ENCODE results near the gene DNAH9. TPM values are rescaled to one million over a fixed set of nuclear protein-coding genes. Genes with fewer than 3 reads are reported as not detected.

The DNAH9 gene
- polyA plus RNA-seq, 2 of the 4 experiments (the other 2 are of a cell fraction), result 0.03 to 0.04 TPM

- TF ChIP-seq ZNF302 (CRISPR knock-in tag; IDR thresholded peaks at IDR 0.05), result no peak
- no peak for TF ChIP-seq FOXS1 (CRISPR knock-in tag; IDR thresholded peaks at IDR 0.05)
- no peak for TF ChIP-seq ZSCAN20 (CRISPR knock-in tag; IDR thresholded peaks at IDR 0.05)
- TF ChIP-seq MAFK (IDR thresholded peaks at IDR 0.05; ENCODE audit: partially characterized antibody), result peak; percentile 75
- no peak for TF ChIP-seq KDM5A (IDR thresholded peaks at IDR 0.05)
- TF ChIP-seq PHF8 (IDR thresholded peaks at IDR 0.05; ENCODE audit: borderline replicate concordance, low read depth), result no peak
- POLR2A ChIA-PET, result no interaction called here
- no peak for DNase-seq (ENCODE audit: low read depth in 1 of 2, low spot score in 1 of 2)
- Histone ChIP-seq H3K4me1 (no peaks in the 10 kb centered on the region), H3K4me3 (no peak overlapping the region), H3K27ac (no peak overlapping the region), H3K4me2 (no peak overlapping the region), H3K9me3 (no peaks in the 10 kb centered on the region)
- FAIRE-seq, result no peak
- CTCF ChIA-PET, result interaction anchor here (0.6 to 0.7 kb wide), 2 partner anchors 40 to 243 kb away, joined by 3 read pairs; no protein-coding TSS in a partner anchor
- 51% methylated on average over 9 of the region's 9 CpGs for WGBS (ENCODE audit: missing lambda C conversion rate)
- ATAC-seq, result no peak
Measured at GRCh38 chr17:11692688-11693087, 94.4 kb downstream of the DNAH9 start.

- no peak for TF ChIP-seq EHF (CRISPR knock-in tag; IDR thresholded peaks at IDR 0.05)
- no peak for TF ChIP-seq PHF8 (IDR thresholded peaks at IDR 0.05; ENCODE audit: borderline replicate concordance, low read depth)
- TF ChIP-seq ZC3H11A (IDR thresholded peaks at IDR 0.05), result no peak
- no peak for TF ChIP-seq POLR2AphosphoS2 (conservative IDR thresholded peaks at IDR 0.05; ENCODE audit: low read length)
- no peaks in the 10 kb centered on the region for H3K9me3 ChIP-seq
- no peak overlapping the region for H3K27ac ChIP-seq
- ChIA-PET POLR2A (no interaction called here), CTCF (interaction anchor here (0.7 kb wide), 1 partner anchor 39 kb away, joined by 3 read pairs; no protein-coding TSS in a partner anchor)
- no peak overlapping the region for H3K4me3 ChIP-seq
- DNase-seq (ENCODE audit: low read depth in 1 of 2, low spot score in 1 of 2), result no peak
- ATAC-seq, result no peak
- H3K4me2 ChIP-seq, result no peak overlapping the region
- 63% methylated on average over 11 of the region's 11 CpGs for WGBS (ENCODE audit: missing lambda C conversion rate)
- no peaks in the 10 kb centered on the region for H3K4me1 ChIP-seq
- no peak for FAIRE-seq
Measured at GRCh38 chr17:11693284-11693683, 95.0 kb downstream of the DNAH9 start.

- Histone ChIP-seq H3K9me3 (no peaks in the 10 kb centered on the region; the same call in 2 of the 3 replicates), H3K4me3 (no peak overlapping the region), H3K27ac (no peak overlapping the region), H3K4me1 (no peaks in the 10 kb centered on the region), H3K4me2 (no peak overlapping the region)
- CTCF ChIA-PET, result interaction anchor here (1.4 to 1.7 kb wide), 2 partner anchors 11 to 17 kb away, joined by 4 read pairs; no protein-coding TSS in a partner anchor
- ATAC-seq (no peak), FAIRE-seq (no peak), DNase-seq (ENCODE audit: low read depth in 1 of 2, low spot score in 1 of 2) (no peak)
- POLR2A ChIA-PET, result no interaction called here
- TF ChIP-seq FOSB (CRISPR knock-in tag; IDR thresholded peaks at IDR 0.05) (no peak), KDM5A (IDR thresholded peaks at IDR 0.05) (no peak), SMC3 (IDR thresholded peaks at IDR 0.05) (no peak), ZNF302 (CRISPR knock-in tag; IDR thresholded peaks at IDR 0.05) (no peak), E2F6 (IDR thresholded peaks at IDR 0.05; ENCODE audit: borderline replicate concordance, low read depth) (no peak), FOSL2 (IDR thresholded peaks at IDR 0.05) (no peak), FOSL2 (CRISPR knock-in tag; IDR thresholded peaks at IDR 0.05) (no peak), HOXB13 (CRISPR knock-in tag; IDR thresholded peaks at IDR 0.05; ENCODE audit: low read depth) (no peak), JUNB (IDR thresholded peaks at IDR 0.05) (no peak), POLR2A (IDR thresholded peaks at IDR 0.05; ENCODE audit: low read length) (no peak), EHF (CRISPR knock-in tag; IDR thresholded peaks at IDR 0.05) (no peak), EP300 (IDR thresholded peaks at IDR 0.05) (no peak), BCL3 (IDR thresholded peaks at IDR 0.05) (no peak)
- TF ChIP-seq, protein P1, sequence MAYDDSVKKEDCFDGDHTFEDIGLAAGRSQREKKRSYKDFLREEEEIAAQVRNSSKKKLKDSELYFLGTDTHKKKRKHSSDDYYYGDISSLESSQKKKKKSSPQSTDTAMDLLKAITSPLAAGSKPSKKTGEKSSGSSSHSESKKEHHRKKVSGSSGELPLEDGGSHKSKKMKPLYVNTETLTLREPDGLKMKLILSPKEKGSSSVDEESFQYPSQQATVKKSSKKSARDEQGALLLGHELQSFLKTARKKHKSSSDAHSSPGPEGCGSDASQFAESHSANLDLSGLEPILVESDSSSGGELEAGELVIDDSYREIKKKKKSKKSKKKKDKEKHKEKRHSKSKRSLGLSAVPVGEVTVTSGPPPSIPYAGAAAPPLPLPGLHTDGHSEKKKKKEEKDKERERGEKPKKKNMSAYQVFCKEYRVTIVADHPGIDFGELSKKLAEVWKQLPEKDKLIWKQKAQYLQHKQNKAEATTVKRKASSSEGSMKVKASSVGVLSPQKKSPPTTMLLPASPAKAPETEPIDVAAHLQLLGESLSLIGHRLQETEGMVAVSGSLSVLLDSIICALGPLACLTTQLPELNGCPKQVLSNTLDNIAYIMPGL (CRISPR knock-in tag; IDR thresholded peaks at IDR 0.05; ENCODE audit: borderline replicate concordance), result no peak
- TF ChIP-seq, protein P2, sequence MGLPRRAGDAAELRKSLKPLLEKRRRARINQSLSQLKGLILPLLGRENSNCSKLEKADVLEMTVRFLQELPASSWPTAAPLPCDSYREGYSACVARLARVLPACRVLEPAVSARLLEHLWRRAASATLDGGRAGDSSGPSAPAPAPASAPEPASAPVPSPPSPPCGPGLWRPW (IDR thresholded peaks at IDR 0.05), result no peak
- WGBS (ENCODE audit: missing lambda C conversion rate), result 83% methylated on average over 3 of the region's 3 CpGs
Measured at GRCh38 chr17:11700668-11701067, 102.4 kb downstream of the DNAH9 start.
